Measurements from ENCODE around the gene CFHR1. TPM values are rescaled to one million over a fixed set of nuclear protein-coding genes. Genes with fewer than 3 reads are reported as not detected.
"Not testable (repeated sequence)": the region's sequence is repeated elsewhere in the genome, so short reads cannot be mapped to it uniquely, and the experiment has no call there.

The CFHR1 gene
- total RNA-seq (under 1 TPM in 1 of 9 donors, not detected in 8; 0.29 TPM), polyA plus RNA-seq (not detected)
- long read RNA-seq, donor 1: 0 reads
- long read RNA-seq, donor 2: 0 reads
- long read RNA-seq, donor 3: 0 reads

DNA sequence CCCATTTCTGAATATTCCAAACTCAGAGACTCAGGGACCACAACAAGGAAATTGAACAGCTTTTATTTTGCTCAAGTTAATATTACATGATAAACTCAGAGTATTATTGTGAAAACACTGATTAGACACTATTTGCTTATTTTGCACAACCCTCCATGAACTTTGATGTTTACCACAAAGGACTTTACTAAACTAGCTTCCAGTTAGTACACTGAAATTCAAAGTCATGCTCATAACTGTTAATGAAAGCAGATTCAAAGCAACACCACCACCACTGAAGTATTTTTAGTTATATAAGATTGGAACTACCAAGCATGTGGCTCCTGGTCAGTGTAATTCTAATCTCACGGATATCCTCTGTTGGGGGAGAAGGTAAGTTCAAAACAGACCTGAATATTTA lies at the start of gene CFHR1:
Gene CFHR1 (plus strand): TSS at position 201 of the 400 bp plus-strand sequence. CDS start 114 bp downstream, at position 315.
- intact Hi-C loops (cut with DNase I); H3K27me3 ChIP-seq; H3K36me3 ChIP-seq; H3K4me1 ChIP-seq; H3K4me3 ChIP-seq; H3K9me3 ChIP-seq; DNase-seq; H3K27ac ChIP-seq; ATAC-seq: not testable (repeated sequence)
- WGBS, 4 donors: no CpG with 5 or more reads among the region's 1 CpG

DNA sequence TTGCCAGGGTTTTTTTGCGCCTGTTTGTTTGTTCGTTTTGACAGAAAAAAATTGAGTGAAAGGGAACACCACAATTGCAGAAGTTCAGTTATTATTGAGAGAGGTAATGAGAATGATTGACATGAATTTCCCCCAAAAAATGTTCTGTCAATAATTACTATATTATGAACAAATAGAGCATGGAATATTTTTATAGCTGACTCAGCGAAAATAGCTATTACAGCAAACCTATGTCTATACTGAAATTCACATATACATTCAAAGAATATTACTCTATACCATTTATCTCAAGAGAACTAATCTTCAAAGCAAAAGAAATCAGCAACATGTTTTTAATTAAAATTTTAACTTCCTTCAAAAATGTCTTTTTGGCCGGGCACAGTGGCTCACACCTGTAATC lies 49.7 kb upstream of the CFHR1 start:
- WGBS, 4 donors: 90 to 94% (median 93%) methylated on average over 4 of the region's 4 CpGs
- not testable (repeated sequence) for H3K27ac ChIP-seq, ATAC-seq, H3K4me1 ChIP-seq, H3K36me3 ChIP-seq, H3K27me3 ChIP-seq, DNase-seq, H3K4me3 ChIP-seq, H3K9me3 ChIP-seq
- intact Hi-C loops (cut with DNase I): loop anchor here in 1 of 10 donors (10.0 kb wide), 1 partner anchor 75 kb away; no protein-coding TSS in a partner anchor

DNA sequence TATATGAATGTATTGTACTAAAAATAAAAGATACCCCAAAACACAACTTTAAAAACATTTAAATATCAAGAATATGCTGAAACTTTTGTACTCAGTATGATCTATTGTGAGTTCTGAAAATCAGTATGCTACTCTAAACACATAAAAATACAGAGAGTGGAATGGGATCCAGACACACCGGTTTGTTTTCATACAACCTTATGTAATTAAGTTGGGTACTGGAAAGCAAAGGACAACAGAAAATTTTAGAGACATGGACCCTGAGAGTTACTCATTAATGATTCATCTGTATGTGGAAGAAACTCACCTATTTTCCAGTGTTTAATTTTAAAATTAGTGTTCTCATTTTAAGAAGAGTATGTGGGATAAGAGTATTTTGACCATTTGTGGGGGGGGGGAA lies 45.8 kb upstream of the CFHR1 start:
- no peaks in the 10 kb centered on the region for H3K27me3 ChIP-seq
- no peaks in the 10 kb centered on the region for H3K9me3 ChIP-seq
- intact Hi-C loops (cut with DNase I): no loop called here
- ATAC-seq (no peak), DNase-seq (no peak)
- 91 to 100% (median 96%) methylated on average over 1 of the region's 1 CpG for WGBS, 4 donors
- no peak overlapping the region for H3K27ac ChIP-seq
- TF ChIP-seq, protein P1, sequence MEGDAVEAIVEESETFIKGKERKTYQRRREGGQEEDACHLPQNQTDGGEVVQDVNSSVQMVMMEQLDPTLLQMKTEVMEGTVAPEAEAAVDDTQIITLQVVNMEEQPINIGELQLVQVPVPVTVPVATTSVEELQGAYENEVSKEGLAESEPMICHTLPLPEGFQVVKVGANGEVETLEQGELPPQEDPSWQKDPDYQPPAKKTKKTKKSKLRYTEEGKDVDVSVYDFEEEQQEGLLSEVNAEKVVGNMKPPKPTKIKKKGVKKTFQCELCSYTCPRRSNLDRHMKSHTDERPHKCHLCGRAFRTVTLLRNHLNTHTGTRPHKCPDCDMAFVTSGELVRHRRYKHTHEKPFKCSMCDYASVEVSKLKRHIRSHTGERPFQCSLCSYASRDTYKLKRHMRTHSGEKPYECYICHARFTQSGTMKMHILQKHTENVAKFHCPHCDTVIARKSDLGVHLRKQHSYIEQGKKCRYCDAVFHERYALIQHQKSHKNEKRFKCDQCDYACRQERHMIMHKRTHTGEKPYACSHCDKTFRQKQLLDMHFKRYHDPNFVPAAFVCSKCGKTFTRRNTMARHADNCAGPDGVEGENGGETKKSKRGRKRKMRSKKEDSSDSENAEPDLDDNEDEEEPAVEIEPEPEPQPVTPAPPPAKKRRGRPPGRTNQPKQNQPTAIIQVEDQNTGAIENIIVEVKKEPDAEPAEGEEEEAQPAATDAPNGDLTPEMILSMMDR (IDR thresholded peaks at IDR 0.05): no peak
- no peaks in the 10 kb centered on the region for H3K4me1 ChIP-seq
- H3K36me3 ChIP-seq: no peaks in the 10 kb centered on the region
- H3K4me3 ChIP-seq: no peak overlapping the region

DNA sequence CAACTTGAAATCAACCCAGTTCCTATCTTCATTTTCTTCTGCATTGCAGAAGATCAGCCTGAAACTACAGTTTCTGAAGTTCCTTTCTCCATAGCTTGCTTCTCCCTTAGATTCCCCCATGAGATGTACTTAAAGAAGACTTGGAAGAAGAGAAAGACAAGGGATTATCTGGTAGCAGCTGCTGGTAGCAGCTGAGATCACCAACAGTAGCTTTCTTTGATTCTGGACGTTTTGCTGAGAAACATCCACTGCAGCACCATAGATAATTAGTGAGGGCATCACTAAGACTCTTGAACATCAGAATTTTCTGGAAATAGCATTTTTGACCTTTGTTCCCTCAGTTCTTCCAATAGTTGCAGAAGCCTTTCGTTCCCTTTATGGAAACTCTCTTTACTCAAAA lies 45.4 kb upstream of the CFHR1 start:
- Histone ChIP-seq H3K27me3 (no peaks in the 10 kb centered on the region), H3K36me3 (no peaks in the 10 kb centered on the region), H3K4me3 (no peak overlapping the region), H3K4me1 (no peaks in the 10 kb centered on the region), H3K27ac (no peak overlapping the region), H3K9me3 (no peaks in the 10 kb centered on the region)
- intact Hi-C loops (cut with DNase I): no loop called here
- ATAC-seq: no peak
- DNase-seq: no peak
- TF ChIP-seq, protein P1 (IDR thresholded peaks at IDR 0.05): no peak
- no peak for TF ChIP-seq POLR2A (IDR thresholded peaks at IDR 0.05)
- WGBS, 4 donors: 44 to 54% (median 50%) methylated on average over 2 of the region's 2 CpGs

DNA sequence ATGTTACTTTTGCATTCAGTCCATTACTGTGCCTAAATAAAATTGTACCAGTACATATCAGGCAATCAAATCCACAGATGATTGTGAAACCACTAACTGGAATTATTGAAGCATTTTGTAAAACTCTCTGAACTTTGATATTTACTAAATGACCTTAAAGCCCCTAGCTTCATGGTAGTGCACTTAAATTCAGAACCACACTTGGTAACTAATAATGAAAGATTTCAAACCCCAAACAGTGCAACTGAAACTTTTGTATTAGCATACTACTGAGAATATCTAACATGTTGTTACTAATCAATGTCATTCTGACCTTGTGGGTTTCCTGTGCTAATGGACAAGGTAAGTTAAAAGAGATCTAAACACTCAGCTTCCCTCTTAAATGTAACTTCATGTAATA lies 44.9 kb upstream of the CFHR1 start, which contains the start of gene CFHR3:
Gene CFHR3 (plus strand): TSS at position 238 of the 400 bp plus-strand sequence. CDS start 47 bp downstream, at position 285.
- TF ChIP-seq POLR2A (IDR thresholded peaks at IDR 0.05): no peak
- TF ChIP-seq, protein P1 (IDR thresholded peaks at IDR 0.05): no peak
- Histone ChIP-seq H3K4me3 (no peak within 1 kb of the TSS), H3K9me3 (no peaks in the 10 kb centered on the region), H3K27me3 (no peaks in the 10 kb centered on the region), H3K36me3 (no peaks in the 10 kb centered on the region), H3K27ac (no peak within 1 kb of the TSS), H3K4me1 (no peaks in the 10 kb centered on the region)
- DNase-seq (no peak), ATAC-seq (no peak)
- intact Hi-C loops (cut with DNase I): no loop called here
